Skeletal muscle satellite cell (primary cell): ENCODE measurements around the gene PRKAG2.

ENCODE experiments used
- H3K27me3 ChIP-seq: 2 replicates; pipeline ENCODE4 v1.7.0; 2013; ENCODE audit warnings: low read length; ENCODE audit not compliant: control insufficient read depth, insufficient read depth
- H3K36me3 ChIP-seq: 2 replicates; pipeline ENCODE4 v1.7.0; 2013; ENCODE audit warnings: mild to moderate bottlenecking, control low read depth, low read length; ENCODE audit not compliant: insufficient read depth
- H3K4me1 ChIP-seq: 2 replicates; pipeline ENCODE4 v1.7.0; 2013; ENCODE audit warnings: low read length; ENCODE audit not compliant: control insufficient read depth, insufficient read depth
- H3K4me2 ChIP-seq: 2 replicates; pipeline ENCODE4 v1.7.0; 2013; ENCODE audit warnings: mild to moderate bottlenecking, low read length
- H3K4me3 ChIP-seq: 2 replicates; pipeline ENCODE4 v1.7.0; 2013; ENCODE audit warnings: low read length
- H3K9ac ChIP-seq: 2 replicates; pipeline ENCODE4 v1.7.0; 2013; ENCODE audit warnings: mild to moderate bottlenecking, low read depth, low read length, moderate library complexity
- H3K9me3 ChIP-seq: replicated peaks from 2 replicates; pipeline ENCODE4 v1.7.0; 2013; ENCODE audit warnings: mild to moderate bottlenecking, control low read depth, low read length

Gene PRKAG2

GRCh38 chr7:151717415-151717814 lies 159.5 kb downstream of the PRKAG2 start:
- Histone ChIP-seq H3K9ac (no peak overlapping the region), H3K4me1 (peaks cover 9% of the 10 kb centered on the region), H3K9me3 (no peaks in the 10 kb centered on the region), H3K4me2 (no peak overlapping the region), H3K27me3 (peaks cover 12% of the 10 kb centered on the region), H3K36me3 (no peaks in the 10 kb centered on the region), H3K4me3 (no peak overlapping the region)

- H3K4me3 ChIP-seq, result no peak overlapping the region
- no peak overlapping the region for H3K4me2 ChIP-seq
- peaks cover 9% of the 10 kb centered on the region for H3K4me1 ChIP-seq
- no peak overlapping the region for H3K9ac ChIP-seq
- H3K27me3 ChIP-seq, result peaks cover 3% of the 10 kb centered on the region
- H3K36me3 ChIP-seq, result no peaks in the 10 kb centered on the region
- no peaks in the 10 kb centered on the region for H3K9me3 ChIP-seq
Observed at GRCh38 chr7:151716323-151716722, 160.6 kb downstream of the PRKAG2 start.

- peaks cover 9% of the 10 kb centered on the region for H3K4me1 ChIP-seq
- H3K4me2 ChIP-seq, result no peak overlapping the region
- no peaks in the 10 kb centered on the region for H3K27me3 ChIP-seq
- no peaks in the 10 kb centered on the region for H3K9me3 ChIP-seq
- H3K9ac ChIP-seq, result no peak overlapping the region
- H3K36me3 ChIP-seq, result no peaks in the 10 kb centered on the region
- no peak overlapping the region for H3K4me3 ChIP-seq
Observed at GRCh38 chr7:151715666-151716315, 161.1 kb downstream of the PRKAG2 start.

GRCh38 chr7:151714201-151714600 lies 162.7 kb downstream of the PRKAG2 start:
- H3K4me3 ChIP-seq, result no peak overlapping the region
- H3K9ac ChIP-seq, result no peak overlapping the region
- H3K4me1 ChIP-seq, result peaks cover 9% of the 10 kb centered on the region
- H3K27me3 ChIP-seq, result no peaks in the 10 kb centered on the region
- H3K4me2 ChIP-seq, result no peak overlapping the region
- no peaks in the 10 kb centered on the region for H3K36me3 ChIP-seq
- no peaks in the 10 kb centered on the region for H3K9me3 ChIP-seq

GRCh38 chr7:151712810-151713125 lies 164.1 kb downstream of the PRKAG2 start:
- no peak overlapping the region for H3K9ac ChIP-seq
- H3K36me3 ChIP-seq, result no peaks in the 10 kb centered on the region
- no peaks in the 10 kb centered on the region for H3K27me3 ChIP-seq
- H3K4me1 ChIP-seq, result peaks cover 6% of the 10 kb centered on the region
- H3K4me2 ChIP-seq, result no peak overlapping the region
- no peak overlapping the region for H3K4me3 ChIP-seq
- no peaks in the 10 kb centered on the region for H3K9me3 ChIP-seq

- Histone ChIP-seq H3K9ac (no peak overlapping the region), H3K9me3 (no peaks in the 10 kb centered on the region), H3K36me3 (no peaks in the 10 kb centered on the region)
Observed at GRCh38 chr7:151711906-151712809, 164.8 kb downstream of the PRKAG2 start.

GRCh38 chr7:151711435-151711872 lies 165.5 kb downstream of the PRKAG2 start:
- no peak overlapping the region for H3K4me2 ChIP-seq
- no peak overlapping the region for H3K9ac ChIP-seq
- no peaks in the 10 kb centered on the region for H3K4me1 ChIP-seq
- H3K36me3 ChIP-seq, result no peaks in the 10 kb centered on the region
- no peak overlapping the region for H3K4me3 ChIP-seq
- H3K9me3 ChIP-seq, result no peaks in the 10 kb centered on the region
- H3K27me3 ChIP-seq, result peaks cover 5% of the 10 kb centered on the region

More at GRCh38 chr7:151711906-151712809, 164.8 kb downstream of the PRKAG2 start:
- peaks cover under 1% of the 10 kb centered on the region for H3K4me1 ChIP-seq
- no peak overlapping the region for H3K4me3 ChIP-seq
- H3K4me2 ChIP-seq, result no peak overlapping the region
- H3K27me3 ChIP-seq, result no peaks in the 10 kb centered on the region

- Histone ChIP-seq H3K36me3 (no peaks in the 10 kb centered on the region), H3K4me3 (no peak overlapping the region)
Observed at GRCh38 chr7:151710646-151711434, 166.1 kb downstream of the PRKAG2 start.

GRCh38 chr7:151710121-151710640 lies 166.7 kb downstream of the PRKAG2 start:
- H3K27me3 ChIP-seq, result peaks cover 6% of the 10 kb centered on the region
- H3K4me1 ChIP-seq, result peaks cover 12% of the 10 kb centered on the region
- no peaks in the 10 kb centered on the region for H3K9me3 ChIP-seq
- no peaks in the 10 kb centered on the region for H3K36me3 ChIP-seq
- no peak overlapping the region for H3K9ac ChIP-seq
- H3K4me2 ChIP-seq, result no peak overlapping the region
- H3K4me3 ChIP-seq, result no peak overlapping the region

More at GRCh38 chr7:151710646-151711434, 166.1 kb downstream of the PRKAG2 start:
- peaks cover 5% of the 10 kb centered on the region for H3K4me1 ChIP-seq
- no peak overlapping the region for H3K9ac ChIP-seq
- H3K4me2 ChIP-seq, result no peak overlapping the region
- no peaks in the 10 kb centered on the region for H3K9me3 ChIP-seq
- H3K27me3 ChIP-seq, result peaks cover 6% of the 10 kb centered on the region

- no peaks in the 10 kb centered on the region for H3K9me3 ChIP-seq
- H3K27me3 ChIP-seq, result peaks cover 6% of the 10 kb centered on the region
- no peak overlapping the region for H3K9ac ChIP-seq
- peaks cover 14% of the 10 kb centered on the region for H3K4me1 ChIP-seq
- no peaks in the 10 kb centered on the region for H3K36me3 ChIP-seq
- H3K4me2 ChIP-seq, result no peak overlapping the region
- no peak overlapping the region for H3K4me3 ChIP-seq
Observed at GRCh38 chr7:151709141-151710038, 167.5 kb downstream of the PRKAG2 start.
